Inflammatory macrophage treated with lipopolysaccharide for 4 hours (primary cell): Measurements from ENCODE around the gene RHOG.
"Not testable (repeated sequence)": the region's sequence is repeated elsewhere in the genome, so short reads cannot be mapped to it uniquely, and the experiment has no call there.

Experiments used
- DNase-seq: peaks from one replicate; pipeline ENCODE4 v3.0.0-alpha.2; 2020

The RHOG gene

DNA sequence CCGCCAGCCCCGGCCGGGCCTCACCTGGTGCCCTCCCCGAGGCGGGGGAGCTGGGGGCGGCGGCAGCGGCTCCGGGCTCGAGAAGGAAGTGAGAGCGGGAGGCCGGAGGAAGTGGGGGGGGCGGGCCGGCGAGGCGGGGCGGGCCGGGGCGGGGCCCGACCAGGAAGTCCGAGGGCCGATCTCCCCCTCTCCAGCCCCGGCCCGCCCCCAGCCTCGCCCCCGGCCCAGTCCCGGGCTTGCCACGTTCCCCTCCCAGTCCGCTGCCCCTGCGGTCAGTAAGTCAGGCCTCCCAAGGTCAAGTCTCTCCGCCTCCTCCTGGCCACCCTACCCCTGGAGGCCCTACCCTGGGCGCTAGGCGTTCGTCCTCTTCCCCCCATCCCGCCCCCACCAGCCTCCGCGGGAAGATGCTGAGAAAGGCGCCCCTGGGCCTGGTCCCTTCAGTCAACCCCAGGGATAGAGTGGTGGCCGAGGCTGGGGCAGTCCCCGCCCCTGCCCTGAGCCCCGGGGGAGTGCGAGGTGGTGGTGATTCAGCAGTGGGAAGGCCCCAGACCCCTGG lies at the start of gene RHOG:
TSS of gene RHOG (minus strand) at position 90 of the 556 bp plus-strand sequence. CDS start 12,821 bp downstream, outside the sequence.
- DNase-seq: no peak

- DNase-seq: no peak
Measured at GRCh38 chr11:3890014-3890413, 49.3 kb upstream of the RHOG start.

DNA sequence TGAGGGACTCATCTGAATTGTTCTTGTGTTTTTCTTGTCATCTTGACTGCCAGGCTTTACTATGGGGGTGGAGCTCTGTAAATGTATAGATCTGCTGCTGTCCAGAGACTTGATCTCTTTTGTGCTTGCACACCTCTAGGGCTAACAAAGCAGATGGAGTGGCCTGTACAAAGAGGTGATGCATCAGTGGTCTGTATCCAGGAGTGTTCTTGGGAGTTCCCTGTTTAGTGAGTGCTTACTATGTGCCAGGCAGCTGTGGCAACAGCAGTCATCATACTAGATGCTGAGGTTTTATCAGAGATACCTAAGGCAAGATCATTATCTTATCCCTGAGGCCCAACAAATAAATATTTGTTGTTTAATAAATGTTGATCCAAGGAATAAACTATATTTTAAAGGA lies 48.1 kb upstream of the RHOG start:
- no peak for DNase-seq

DNA sequence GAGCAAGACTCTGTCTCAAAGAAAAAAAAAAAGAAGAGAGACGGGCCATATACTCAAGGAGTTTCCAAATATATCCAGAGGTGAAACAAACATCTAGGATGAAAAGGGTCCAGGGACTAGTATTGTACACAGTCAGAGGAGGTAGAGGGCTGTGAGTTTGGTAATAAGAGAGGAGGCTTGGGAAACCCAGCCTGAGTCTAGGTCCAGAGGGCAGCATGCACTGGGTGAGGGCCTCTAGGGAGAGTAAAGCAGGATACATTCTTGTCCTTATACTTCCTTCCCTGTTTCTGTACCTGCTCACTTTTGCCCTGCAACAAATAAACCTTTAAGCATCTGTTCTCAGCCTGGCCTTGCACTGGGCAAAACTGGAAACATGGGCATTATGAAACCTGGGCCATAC lies 46.2 kb upstream of the RHOG start:
- DNase-seq: no peak

DNA sequence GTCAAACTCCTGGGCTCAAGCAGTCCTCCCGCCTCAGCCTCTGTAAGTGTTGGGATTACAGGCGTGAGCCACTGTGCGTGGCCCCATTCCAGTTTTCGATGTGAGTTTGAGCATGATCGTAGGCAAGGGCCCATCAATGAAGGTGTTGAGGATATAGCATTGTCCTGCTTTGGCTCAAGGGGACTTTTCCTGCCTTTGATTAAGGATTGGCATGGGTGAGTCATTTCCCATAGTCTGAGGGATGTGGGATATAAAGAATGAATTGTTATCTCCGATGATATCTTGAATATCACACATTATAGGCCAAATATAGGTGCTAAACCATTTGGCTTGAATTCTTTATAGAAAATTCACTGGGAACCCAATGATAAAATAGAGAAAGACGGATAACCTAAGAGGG lies 45.1 kb upstream of the RHOG start:
- DNase-seq: no peak

DNA sequence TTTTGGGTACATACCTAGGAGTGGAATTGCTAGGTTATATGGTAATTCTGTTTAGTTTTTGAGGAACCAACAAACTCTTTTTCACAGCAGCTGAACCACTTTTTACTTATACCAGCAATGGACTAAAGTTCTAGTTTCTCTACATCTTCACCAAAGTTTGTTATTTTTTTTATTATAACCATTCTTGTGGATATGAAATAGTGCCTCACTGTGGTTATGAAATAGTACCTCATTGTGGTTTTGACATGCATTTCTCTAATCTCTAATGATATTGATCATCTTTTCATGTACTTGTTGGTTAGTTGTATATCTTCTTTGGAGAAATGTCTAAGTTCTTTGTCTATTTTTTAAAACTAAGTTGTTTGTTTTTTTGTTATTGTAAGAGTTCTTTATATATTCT lies 41.9 kb upstream of the RHOG start:
- DNase-seq: no peak

DNA sequence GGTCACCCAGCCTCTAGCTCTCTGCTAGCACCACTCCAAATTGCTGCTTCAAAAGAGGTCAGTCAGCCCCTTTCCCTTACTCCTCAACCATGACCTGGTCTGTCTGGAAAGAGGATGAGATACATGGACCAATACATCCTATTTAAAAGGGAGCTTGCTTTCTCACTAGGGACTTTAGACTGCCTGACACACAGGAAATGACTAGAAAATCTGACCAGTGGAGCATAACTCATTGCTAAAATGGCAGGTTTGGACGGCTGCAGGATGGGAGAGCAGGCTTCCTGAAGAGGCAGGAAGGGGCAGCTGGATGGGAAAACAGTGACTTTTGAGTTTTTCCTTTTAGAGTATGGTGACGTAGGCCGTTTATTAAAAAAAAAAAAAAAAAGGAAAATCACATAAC lies 40.0 kb upstream of the RHOG start:
- no peak for DNase-seq

DNA sequence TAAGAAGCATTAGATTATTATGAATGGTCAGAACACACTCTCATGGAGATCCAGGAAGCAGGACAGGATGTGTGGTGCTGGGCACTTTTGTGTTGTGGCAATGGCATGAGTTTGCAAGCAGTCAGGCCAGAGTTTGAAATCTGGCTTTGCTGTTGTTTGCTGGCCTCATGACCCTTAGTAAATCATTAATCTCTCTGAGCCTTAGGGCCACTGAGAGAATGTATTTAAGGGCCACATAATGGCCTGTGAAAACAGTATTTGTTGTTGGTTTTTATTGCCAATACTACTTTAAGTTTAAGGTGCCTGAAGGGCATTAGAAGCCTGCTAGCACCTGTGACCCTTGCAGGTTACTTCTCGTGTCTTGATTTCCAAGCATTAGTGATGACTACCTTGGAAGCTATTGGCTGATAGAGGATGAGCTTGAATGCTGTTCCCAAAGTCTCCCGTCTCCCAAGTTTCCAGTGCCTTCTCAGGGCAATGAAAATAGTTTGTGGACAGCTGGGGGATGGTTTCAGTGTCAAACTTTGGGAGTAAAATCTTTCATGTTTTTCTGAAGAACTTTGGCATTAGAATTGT lies 39.3 kb upstream of the RHOG start:
- no peak for DNase-seq

DNA sequence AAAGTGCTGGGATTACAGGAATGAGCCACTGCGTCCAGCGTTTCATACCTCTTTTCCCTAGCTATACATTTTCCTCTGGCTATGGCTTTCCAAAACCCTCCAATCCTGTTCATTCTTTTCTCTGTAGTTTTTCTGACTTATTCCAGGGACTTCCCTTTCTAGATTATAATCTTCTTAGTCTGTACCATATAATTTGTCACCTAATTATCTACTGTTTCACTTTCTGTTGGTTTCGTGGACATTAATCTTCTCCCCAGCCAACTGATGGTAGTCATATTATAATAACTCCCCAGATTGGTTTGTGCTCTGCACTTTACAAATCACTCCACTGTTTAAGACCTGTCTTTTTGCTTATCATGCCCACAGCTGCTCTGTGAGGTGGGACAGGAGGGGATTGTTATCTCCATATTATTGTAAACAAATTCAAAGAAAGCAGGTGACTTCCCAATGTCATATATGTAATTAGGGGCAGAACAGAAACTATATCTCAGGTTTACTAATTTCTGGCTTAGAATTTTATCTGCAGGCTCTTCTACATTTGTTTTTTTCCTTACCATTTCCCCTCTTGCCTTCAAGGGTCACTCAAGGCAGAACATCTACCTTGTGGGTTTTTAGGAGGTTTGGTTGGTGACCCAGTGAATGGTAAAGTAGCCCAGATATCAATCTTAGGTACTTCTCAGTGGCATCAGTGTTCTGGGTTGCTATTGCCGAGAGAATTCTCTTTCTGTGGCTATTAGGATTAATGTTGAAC lies 38.6 kb upstream of the RHOG start:
- DNase-seq: no peak

DNA sequence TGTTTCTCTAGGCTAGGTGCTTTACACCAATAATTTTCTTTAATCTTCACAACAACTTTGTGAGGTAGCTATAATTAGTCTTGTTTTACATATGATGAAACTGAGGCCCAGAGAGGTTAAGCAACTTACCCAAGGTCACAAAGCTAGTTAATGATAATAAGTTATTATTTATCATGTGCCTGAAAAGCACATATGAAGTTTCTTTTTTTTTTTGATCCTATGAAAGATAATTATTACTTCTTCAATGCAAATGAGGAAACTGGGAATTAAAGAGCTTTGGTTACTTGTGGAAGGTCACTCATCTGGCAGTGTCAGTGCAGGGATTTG lies 37.5 kb upstream of the RHOG start:
- DNase-seq: no peak

DNA sequence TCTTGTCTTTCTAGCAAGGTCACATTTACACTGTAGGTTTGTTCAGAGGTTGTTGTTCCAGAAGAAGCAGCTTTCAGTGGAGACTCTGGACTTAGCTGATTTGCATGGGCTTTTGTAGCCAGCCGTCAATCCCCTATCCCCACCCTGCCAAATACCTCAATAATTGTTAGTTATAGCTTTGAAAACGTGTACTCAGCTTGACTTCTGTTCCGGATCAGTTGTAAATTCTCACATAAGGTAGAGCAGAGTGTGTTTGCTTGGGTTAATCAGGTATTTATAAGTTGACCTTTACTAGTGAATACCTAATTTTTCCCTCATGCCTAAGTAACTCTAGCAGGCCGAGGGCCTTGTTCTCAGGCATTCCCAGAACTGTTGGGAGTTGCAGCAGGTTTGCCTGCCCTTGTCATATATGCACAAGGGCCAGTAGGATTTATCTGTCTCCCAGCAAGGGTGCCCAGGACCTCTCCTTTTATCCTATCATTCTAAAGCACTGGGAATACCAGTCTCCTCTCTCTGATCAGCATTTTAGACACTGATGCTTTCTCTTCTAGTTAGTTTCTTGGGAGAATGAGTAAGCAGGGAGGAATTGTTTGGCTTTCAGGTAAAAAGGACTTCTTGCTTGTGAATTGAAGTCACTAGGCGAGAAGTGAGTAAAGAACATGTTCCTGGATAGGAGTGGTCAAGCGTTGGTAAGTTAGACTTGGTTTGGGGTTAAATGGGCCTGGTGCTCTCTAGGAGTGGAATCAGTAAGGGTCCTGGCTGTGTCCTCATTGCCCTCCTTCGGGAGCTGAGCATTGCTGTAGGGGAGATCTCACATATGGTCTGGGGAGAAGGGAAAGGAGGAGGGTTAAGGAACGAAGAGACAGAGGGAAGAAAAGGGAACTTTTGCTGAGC lies 36.9 kb upstream of the RHOG start:
- no peak for DNase-seq

DNA sequence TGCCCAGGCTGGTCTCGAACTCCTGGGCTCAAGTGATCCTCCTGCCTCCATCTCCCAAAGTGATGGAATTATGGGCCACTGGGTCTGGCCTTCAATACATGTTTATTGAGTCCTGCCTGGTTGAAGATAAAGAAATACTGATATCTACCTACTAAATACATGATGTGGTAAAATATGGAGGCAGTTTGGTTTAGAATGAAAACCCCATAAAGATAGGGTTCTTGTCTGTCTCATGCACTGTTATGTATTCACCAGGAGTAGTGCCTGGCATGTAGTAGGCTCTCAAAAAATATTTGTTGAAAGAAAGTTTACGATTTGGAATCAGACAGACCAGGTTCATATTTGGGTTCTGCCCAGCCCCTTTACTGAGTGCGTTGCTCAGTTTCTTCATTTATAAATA lies 35.9 kb upstream of the RHOG start:
- no peak for DNase-seq

DNA sequence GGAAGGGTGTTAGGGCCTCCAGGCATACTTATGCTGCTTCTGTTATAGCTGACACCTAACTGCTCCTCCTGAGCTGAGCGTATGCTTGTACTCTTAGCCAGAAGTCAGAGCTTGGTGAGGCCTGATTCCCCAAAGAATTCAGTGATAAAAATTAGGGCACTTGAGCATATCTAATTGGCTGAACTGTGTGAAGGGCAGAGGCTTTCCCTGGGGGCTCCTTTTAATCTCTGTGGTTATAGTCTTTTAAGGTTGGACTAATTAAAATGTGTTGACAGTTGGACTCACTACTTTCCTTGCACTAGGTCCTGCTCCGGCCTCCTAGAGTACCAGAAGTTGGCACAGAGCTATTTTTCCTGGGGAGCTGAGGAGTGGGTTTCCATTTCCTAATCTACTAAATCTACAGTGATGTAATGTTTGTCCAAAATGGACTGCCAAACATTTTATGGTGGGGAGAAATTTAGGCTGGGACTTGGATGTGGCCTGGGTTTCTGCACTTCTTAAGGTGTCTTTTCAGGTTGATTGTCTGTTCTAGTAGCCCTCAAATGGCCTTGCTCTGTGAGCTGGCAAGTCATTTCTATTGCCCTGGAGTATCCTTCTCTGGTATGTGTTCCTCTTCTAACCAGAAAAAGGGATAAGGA lies 33.1 kb upstream of the RHOG start:
- no peak for DNase-seq

- DNase-seq: no peak
Measured at GRCh38 chr11:3867209-3868091, 26.7 kb upstream of the RHOG start.

GRCh38 chr11:3866836-3867208 lies 26.1 kb upstream of the RHOG start:
- DNase-seq: no peak

DNA sequence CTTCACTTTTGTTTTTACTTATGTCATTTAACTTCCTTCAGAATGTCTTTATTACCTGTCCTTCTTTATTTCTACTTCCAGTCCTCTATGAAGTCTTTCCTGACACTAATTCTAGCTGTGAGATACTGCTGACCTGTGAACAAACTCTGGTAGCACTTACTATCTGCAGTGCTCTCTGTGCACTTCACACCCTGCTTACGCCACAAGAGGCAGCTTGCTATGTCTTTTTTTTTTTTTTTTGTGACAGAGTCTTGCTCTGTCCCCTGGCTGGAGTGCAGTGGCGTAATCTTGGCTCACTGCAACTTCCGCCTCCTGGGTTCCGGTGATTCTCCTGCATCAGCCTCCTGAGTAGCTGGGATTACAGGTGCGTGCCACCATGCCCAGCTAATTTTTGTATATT lies 25.4 kb upstream of the RHOG start:
- peak; percentile 63 for DNase-seq

DNA sequence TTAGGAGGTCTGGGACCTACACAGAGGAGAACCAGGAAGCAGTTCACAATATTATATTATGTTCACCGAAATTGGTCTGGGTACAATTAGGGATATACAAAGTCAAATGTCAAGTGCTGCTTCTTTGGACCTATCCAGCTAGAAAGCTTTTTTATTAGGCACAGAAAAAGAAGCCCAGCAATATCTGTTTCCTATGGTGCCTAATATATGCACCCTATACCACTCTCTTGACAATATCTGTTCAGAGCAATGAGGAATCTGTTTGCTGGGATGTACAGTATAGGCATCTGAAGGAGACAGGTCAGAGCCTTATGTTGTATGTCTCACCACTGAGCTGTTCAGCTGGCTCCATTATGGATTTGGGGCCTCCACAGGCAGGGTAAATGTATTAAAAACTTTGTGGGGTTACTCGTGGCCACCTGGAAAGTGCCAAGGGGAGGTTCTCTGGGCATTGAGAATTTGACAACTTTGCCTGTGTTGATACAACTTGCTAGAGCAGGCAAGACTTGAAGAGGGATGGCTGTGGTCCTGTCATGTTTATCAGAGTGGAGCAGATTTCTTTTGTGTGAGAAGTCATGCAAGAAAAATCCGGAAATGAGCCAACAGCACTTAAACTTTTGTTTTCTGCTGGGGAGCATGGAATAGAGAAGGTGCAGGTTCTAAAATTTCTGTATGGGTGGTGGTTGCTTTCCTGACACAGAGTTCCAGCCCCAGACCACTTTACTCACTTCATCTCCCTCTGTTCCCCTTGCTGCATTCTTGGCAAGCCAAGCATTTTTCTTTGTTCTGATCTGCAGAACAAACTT lies 24.8 kb upstream of the RHOG start:
- DNase-seq: peak; percentile 40

DNA sequence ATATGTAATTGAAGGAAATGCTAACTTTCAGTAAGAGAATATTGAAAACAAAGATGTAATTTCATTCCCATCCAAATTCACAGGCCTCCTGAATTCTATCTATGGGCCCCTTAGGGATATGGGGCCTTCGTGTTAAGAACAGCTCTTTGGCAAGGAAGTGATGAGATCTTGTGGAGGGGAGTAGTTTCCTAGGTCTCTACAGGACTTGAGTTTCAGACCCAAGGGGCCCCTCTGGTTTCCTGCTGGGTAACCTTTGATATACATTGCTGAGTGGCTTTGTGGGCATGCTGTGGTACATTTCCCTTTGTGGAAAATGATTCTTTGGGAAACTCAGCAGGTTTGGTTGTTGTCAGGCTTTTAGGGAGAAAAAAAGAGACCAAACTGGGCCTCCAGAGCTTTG lies 20.9 kb upstream of the RHOG start:
- DNase-seq: no peak

GRCh38 chr11:3860898-3861393 lies 20.2 kb upstream of the RHOG start:
- DNase-seq: not testable (repeated sequence)

- DNase-seq: no peak
Measured at GRCh38 chr11:3860375-3860774, 19.6 kb upstream of the RHOG start.

GRCh38 chr11:3859373-3859881 lies 18.7 kb upstream of the RHOG start:
- DNase-seq: no peak
